Sigmoid colon (tissue), 7 donors: ENCODE data around the gene EBF4. TPM values are rescaled to one million over a fixed set of nuclear protein-coding genes. Genes with fewer than 3 reads are reported as not detected.
"Not testable (repeated sequence)": the region's sequence is repeated elsewhere in the genome, so short reads cannot be mapped to it uniquely, and the experiment has no call there.

ENCODE experiments used
- DNase-seq: peaks from one replicate; pipeline ENCODE4 v3.0.0-alpha.2; 2019
- H3K27ac ChIP-seq, 4 donors: fragments of 200-600 bp; sonication (generic); one replicate each; pipeline ENCODE4 v1.5.1; 2016 to 2019; ENCODE audit warnings: mild to moderate bottlenecking in 1 of 4
- H3K27me3 ChIP-seq, 3 donors: fragments of 200-600 bp; sonication (generic); one replicate each; pipeline ENCODE4 v1.5.1; 2019; ENCODE audit warnings: mild to moderate bottlenecking in 1 of 3
- H3K36me3 ChIP-seq, 4 donors: fragments of 200-600 bp; sonication (generic); one replicate each; pipeline ENCODE4 v1.5.1; 2016 to 2019
- H3K4me1 ChIP-seq, 4 donors: fragments of 200-600 bp; sonication (generic); one replicate each; pipeline ENCODE4 v1.5.1; 2017 to 2019
- H3K4me3 ChIP-seq, 4 donors: fragments of 200-600 bp; sonication (generic); one replicate each; pipeline ENCODE4 v1.5.1; 2017 to 2019; ENCODE audit warnings: mild to moderate bottlenecking in 2 of 4, moderate library complexity in 1 of 4
- H3K9me3 ChIP-seq, 4 donors: fragments of 200-600 bp in 3 of 4; sonication (generic) in 3 of 4; one replicate each; pipeline versions ENCODE4 v1.5.1 to v1.6.1; 2013 to 2019
- EP300 ChIP-seq, 4 donors: sonication (generic); formaldehyde crosslinking; IDR thresholded peaks; one replicate each; pipeline ENCODE4 v1.6.1; 2017; ENCODE audit warnings: antibody characterized with exemption in 4 of 4
- POLR2A ChIP-seq, 2 donors: fragments of 450-650 bp; IDR thresholded peaks; one replicate each; pipeline ENCODE4 v1.6.1; 2016; ENCODE audit warnings: antibody characterized with exemption in 2 of 2, mild to moderate bottlenecking in 2 of 2, moderate library complexity in 2 of 2
- POLR2AphosphoS5 ChIP-seq, 4 donors: sonication (generic); formaldehyde crosslinking; IDR thresholded peaks; one replicate each; pipeline ENCODE4 v1.6.1; 2017; ENCODE audit warnings: antibody characterized with exemption in 4 of 4
- WGBS, 2 donors: extraction: QIAGEN DNeasy Blood & Tissue Kit; methylation state at CpG; one replicate each; pipeline ENCODE4 v1.1.7; 2013; 5-methylcytosine and 5-hydroxymethylcytosine counted together
- intact Hi-C: fragments of 100-400 bp; cut with DNase I; formaldehyde crosslinking; loops from one replicate; pipeline ENCODE4 v1.15.1; 2023
- polyA plus RNA-seq, 3 donors: library from polyadenylated mRNA; stranded (reverse); fragments of 200-250 nt; gene quantifications; one replicate each; pipeline ENCODE4 v1.2.3, GENCODE V29; 2013
- total RNA-seq, 4 donors: library from RNA; depleted of rRNA; stranded (reverse); fragments of >200 nt; gene quantifications; one replicate each; pipeline ENCODE4 v1.1.0, GENCODE V29; 2016
- TF ChIP-seq, protein P1 (sequence below), 4 experiments: fragments of 450-650 bp in 3 of 4; fragments of 200-600 bp in 1 of 4; IDR thresholded peaks; one replicate each; pipeline ENCODE4 v1.5.1; 2016 to 2019; ENCODE audit warnings: antibody characterized with exemption in 4 of 4, mild to moderate bottlenecking in 3 of 4, moderate library complexity in 2 of 4
- donor health status: healthy with polysubstance abuse.
- donor health status: Bipolar disorder and iron deficiency.
- donor health status: healthy.

EBF4 gene
- total and polyA plus RNA-seq, 7 donors, result 1.2 to 37.5 (median 14.8) TPM

DNA sequence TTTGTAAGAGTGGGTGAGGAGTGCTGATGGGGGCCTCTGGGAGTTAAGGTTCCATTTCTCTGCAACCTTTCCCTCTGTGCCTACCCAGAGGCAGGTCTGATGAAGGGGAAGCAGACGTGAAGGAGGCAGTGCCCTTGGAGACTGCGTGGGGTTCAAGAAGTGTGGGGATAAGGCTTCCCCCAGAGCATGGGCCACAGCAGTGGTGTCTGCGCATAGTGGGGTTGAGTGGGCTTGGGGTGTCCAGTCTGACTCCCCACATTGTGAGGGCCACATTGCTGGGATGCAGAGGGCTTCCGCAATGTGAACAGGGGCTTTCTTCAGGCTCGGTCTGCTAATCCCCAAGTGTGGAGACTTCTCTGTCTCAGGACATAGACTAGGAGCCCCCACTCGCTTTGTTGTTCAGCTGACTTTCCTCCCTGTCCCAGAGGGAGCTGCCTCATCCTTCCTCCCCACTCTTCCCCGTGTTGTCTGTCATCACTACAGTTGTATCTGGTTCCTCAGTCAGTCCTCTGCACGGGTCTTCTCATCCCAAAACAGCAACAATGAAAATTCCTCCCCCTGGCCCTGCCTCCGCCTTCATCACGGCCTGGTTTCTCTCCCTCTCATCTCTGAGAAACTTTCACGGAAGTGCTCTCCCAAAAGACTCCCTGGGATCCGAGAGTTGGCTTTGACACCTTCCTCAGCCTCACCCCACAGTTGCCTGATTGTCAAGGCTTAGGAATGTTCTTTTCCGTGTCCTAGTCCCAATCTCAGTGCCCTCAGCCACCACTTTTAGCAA lies 2.8 kb downstream of the EBF4 start:
- WGBS, 2 donors, result 78 to 85% methylated on average over 13 of the region's 13 CpGs
- H3K27ac ChIP-seq, result no peak overlapping the region
- no peaks in the 10 kb centered on the region for H3K27me3 ChIP-seq
- TF ChIP-seq POLR2AphosphoS5 (IDR thresholded peaks at IDR 0.05), result no peak
- TF ChIP-seq, protein P1, sequence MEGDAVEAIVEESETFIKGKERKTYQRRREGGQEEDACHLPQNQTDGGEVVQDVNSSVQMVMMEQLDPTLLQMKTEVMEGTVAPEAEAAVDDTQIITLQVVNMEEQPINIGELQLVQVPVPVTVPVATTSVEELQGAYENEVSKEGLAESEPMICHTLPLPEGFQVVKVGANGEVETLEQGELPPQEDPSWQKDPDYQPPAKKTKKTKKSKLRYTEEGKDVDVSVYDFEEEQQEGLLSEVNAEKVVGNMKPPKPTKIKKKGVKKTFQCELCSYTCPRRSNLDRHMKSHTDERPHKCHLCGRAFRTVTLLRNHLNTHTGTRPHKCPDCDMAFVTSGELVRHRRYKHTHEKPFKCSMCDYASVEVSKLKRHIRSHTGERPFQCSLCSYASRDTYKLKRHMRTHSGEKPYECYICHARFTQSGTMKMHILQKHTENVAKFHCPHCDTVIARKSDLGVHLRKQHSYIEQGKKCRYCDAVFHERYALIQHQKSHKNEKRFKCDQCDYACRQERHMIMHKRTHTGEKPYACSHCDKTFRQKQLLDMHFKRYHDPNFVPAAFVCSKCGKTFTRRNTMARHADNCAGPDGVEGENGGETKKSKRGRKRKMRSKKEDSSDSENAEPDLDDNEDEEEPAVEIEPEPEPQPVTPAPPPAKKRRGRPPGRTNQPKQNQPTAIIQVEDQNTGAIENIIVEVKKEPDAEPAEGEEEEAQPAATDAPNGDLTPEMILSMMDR (IDR thresholded peaks at IDR 0.05), result no peak
- no peak for TF ChIP-seq POLR2A (IDR thresholded peaks at IDR 0.05)
- no peak for TF ChIP-seq EP300 (IDR thresholded peaks at IDR 0.05)
- H3K36me3 ChIP-seq, result no peaks in the 10 kb centered on the region
- DNase-seq, result peak; percentile 56
- H3K9me3 ChIP-seq, result no peaks in the 10 kb centered on the region
- intact Hi-C loops, result loop anchor here (10.0 kb wide), 2 partner anchors 149 to 309 kb away; partner anchors contain the start of genes PCED1A and VPS16
- H3K4me1 ChIP-seq, result peaks cover 0 to 23% (median 20%) of the 10 kb centered on the region in 4 donors
- H3K4me3 ChIP-seq, result no peak overlapping the region

- not testable (repeated sequence) for H3K4me3 ChIP-seq, H3K27ac ChIP-seq, H3K36me3 ChIP-seq, H3K27me3 ChIP-seq, H3K9me3 ChIP-seq
- H3K4me1 ChIP-seq, result peaks cover 0 to 23% (median 20%) of the 10 kb centered on the region in 4 donors
- DNase-seq, result peak; percentile 28
- intact Hi-C loops, result loop anchor here (10.0 kb wide), 2 partner anchors 149 to 309 kb away; partner anchors contain the start of genes PCED1A and VPS16
- WGBS, 2 donors, result 86 to 95% methylated on average over 12 of the region's 12 CpGs
These were observed 3.5 kb downstream of the EBF4 start for GRCh38 chr20:2695984-2696525.

GRCh38 chr20:2696646-2697045 lies 4.1 kb downstream of the EBF4 start:
- TF ChIP-seq, protein P1 (IDR thresholded peaks at IDR 0.05), result no peak
- TF ChIP-seq POLR2A (IDR thresholded peaks at IDR 0.05) (no peak), EP300 (IDR thresholded peaks at IDR 0.05) (no peak), POLR2AphosphoS5 (IDR thresholded peaks at IDR 0.05) (no peak)
- intact Hi-C loops, result loop anchor here (10.0 kb wide), 2 partner anchors 148 to 308 kb away; partner anchors contain the start of genes PCED1A and VPS16
- H3K27me3 ChIP-seq, result no peaks in the 10 kb centered on the region
- no peaks in the 10 kb centered on the region for H3K9me3 ChIP-seq
- H3K36me3 ChIP-seq, result no peaks in the 10 kb centered on the region
- H3K4me1 ChIP-seq, result peaks cover 0 to 20% (median 18%) of the 10 kb centered on the region in 4 donors
- H3K27ac ChIP-seq, result no peak overlapping the region
- WGBS, 2 donors, result 84 to 91% methylated on average over 9 of the region's 9 CpGs
- no peak overlapping the region for H3K4me3 ChIP-seq
- peak; percentile 57 for DNase-seq

DNA sequence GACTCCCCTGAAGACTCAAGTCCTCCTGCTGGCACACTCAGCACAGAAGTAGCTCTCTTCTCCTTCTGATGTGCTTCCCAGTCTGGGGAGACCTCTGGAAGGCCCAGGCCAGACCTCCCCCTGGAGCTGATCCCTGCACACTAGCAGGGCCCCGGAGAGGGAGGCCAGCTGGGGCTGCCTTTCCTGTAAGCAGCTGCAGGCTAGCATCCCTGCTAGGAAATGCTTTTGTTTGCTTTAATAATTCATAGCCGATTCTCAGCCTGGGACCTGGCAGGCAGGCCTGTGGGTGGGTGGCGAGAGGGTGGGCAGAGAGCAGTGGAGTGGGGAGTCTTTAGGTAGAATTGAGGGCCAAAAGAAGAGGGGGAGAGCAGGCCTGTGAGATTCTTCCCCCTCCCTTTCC lies 5.2 kb downstream of the EBF4 start:
- DNase-seq, result peak; percentile 30
- intact Hi-C loops, result loop anchor here (10.0 kb wide), 2 partner anchors 147 to 307 kb away; partner anchors contain the start of genes PCED1A and VPS16
- Histone ChIP-seq H3K4me1 (peaks cover 0 to 16% (median 13%) of the 10 kb centered on the region in 4 donors), H3K9me3 (no peaks in the 10 kb centered on the region), H3K36me3 (no peaks in the 10 kb centered on the region), H3K4me3 (no peak overlapping the region), H3K27me3 (no peaks in the 10 kb centered on the region), H3K27ac (no peak overlapping the region)
- 38 to 46% methylated on average over 3 of the region's 3 CpGs for WGBS, 2 donors
- TF ChIP-seq POLR2A (IDR thresholded peaks at IDR 0.05) (no peak), POLR2AphosphoS5 (IDR thresholded peaks at IDR 0.05) (no peak), EP300 (IDR thresholded peaks at IDR 0.05) (no peak)
- TF ChIP-seq, protein P1 (IDR thresholded peaks at IDR 0.05), result no peak

- Histone ChIP-seq H3K36me3 (no peaks in the 10 kb centered on the region), H3K9me3 (no peaks in the 10 kb centered on the region), H3K27ac (no peak overlapping the region), H3K4me1 (peaks cover 0 to 15% (median 12%) of the 10 kb centered on the region in 4 donors), H3K27me3 (no peaks in the 10 kb centered on the region), H3K4me3 (no peak overlapping the region)
- DNase-seq, result peak; percentile 61
- WGBS, 2 donors, result 67 to 79% methylated on average over 4 of the region's 4 CpGs
- TF ChIP-seq POLR2AphosphoS5 (IDR thresholded peaks at IDR 0.05), result no peak
- no peak for TF ChIP-seq EP300 (IDR thresholded peaks at IDR 0.05)
- TF ChIP-seq POLR2A (IDR thresholded peaks at IDR 0.05), result no peak
- TF ChIP-seq, protein P1 (IDR thresholded peaks at IDR 0.05), result no peak
- intact Hi-C loops, result loop anchor here (10.0 kb wide), 2 partner anchors 146 to 306 kb away; partner anchors contain the start of genes PCED1A and VPS16
These were observed 5.7 kb downstream of the EBF4 start for GRCh38 chr20:2698186-2698817.
